GM23338 (cell line): ENCODE results near the gene OPN3. TPM values are rescaled to one million over a fixed set of nuclear protein-coding genes. Genes with fewer than 3 reads are reported as not detected.

Source experiments
- ATAC-seq: fragments of 200-7000 bp; cut with Tn5 transposase; 3 replicates; pipeline ENCODE4 v1.9.1; 2020
- DNase-seq: peaks from one replicate; pipeline ENCODE4 v3.0.0-alpha.2; 2015; ENCODE audit warnings: low spot score
- H2AFZ ChIP-seq: fragments of 200-600 bp; sonication (generic); 2 replicates; pipeline ENCODE4 v1.8.0; 2016; ENCODE audit warnings: antibody characterized with exemption, mild to moderate bottlenecking, moderate library complexity
- H3F3A ChIP-seq: fragments of 200-600 bp; sonication (generic); replicated peaks from 2 replicates; pipeline ENCODE4 v1.8.0; 2017; ENCODE audit warnings: antibody characterized with exemption, mixed run types, low read depth
- H3K27ac ChIP-seq: fragments of 200-600 bp; sonication (generic); 2 replicates; pipeline ENCODE4 v1.6.1; 2016; ENCODE audit warnings: low read depth
- H3K27me3 ChIP-seq: fragments of 200-600 bp; sonication (generic); 2 replicates; pipeline ENCODE4 v1.8.0; 2016; ENCODE audit warnings: mild to moderate bottlenecking, mixed run types, moderate library complexity; ENCODE audit not compliant: insufficient read depth
- H3K36me3 ChIP-seq: fragments of 200-600 bp; sonication (generic); 2 replicates; pipeline ENCODE4 v1.8.0; 2016; ENCODE audit warnings: mild to moderate bottlenecking; ENCODE audit not compliant: insufficient read depth
- H3K4me1 ChIP-seq: fragments of 200-600 bp; sonication (generic); 2 replicates; pipeline ENCODE4 v1.8.0; 2016; ENCODE audit warnings: mild to moderate bottlenecking, moderate library complexity; ENCODE audit not compliant: insufficient read depth
- H3K4me2 ChIP-seq: fragments of 200-600 bp; sonication (generic); 2 replicates; pipeline ENCODE4 v1.7.1; 2017; ENCODE audit warnings: mixed run types
- H3K4me3 ChIP-seq: fragments of 200-600 bp; sonication (generic); 2 replicates; pipeline ENCODE4 v1.6.1; 2016; ENCODE audit warnings: mixed run types
- H3K79me2 ChIP-seq: fragments of 200-600 bp; sonication (generic); replicated peaks from 2 replicates; pipeline ENCODE4 v1.8.0; 2017; ENCODE audit warnings: mild to moderate bottlenecking; ENCODE audit not compliant: insufficient read depth
- H3K9me2 ChIP-seq: fragments of 200-600 bp; sonication (generic); 2 replicates; pipeline ENCODE4 v1.8.0; 2017; ENCODE audit not compliant: insufficient read depth
- H4K20me1 ChIP-seq: fragments of 200-600 bp; sonication (generic); replicated peaks from 2 replicates; pipeline ENCODE4 v1.8.0; 2017; ENCODE audit warnings: mild to moderate bottlenecking; ENCODE audit not compliant: insufficient read depth
- H3K27ac Mint-ChIP-seq: 2 replicates; pipeline ENCODE4 v1.8.0; 2020; ENCODE audit warnings: inconsistent platforms, mild to moderate bottlenecking, moderate library complexity, mixed read lengths
- H3K27me3 Mint-ChIP-seq: 3 replicates; pipeline ENCODE4 v1.8.0; 2022; ENCODE audit warnings: low read depth, mild to moderate bottlenecking, moderate library complexity, mixed read lengths, inconsistent platforms; ENCODE audit not compliant: insufficient read depth, poor library complexity
- H3K36me3 Mint-ChIP-seq: 3 replicates; pipeline ENCODE4 v1.8.0; 2021; ENCODE audit warnings: low read depth, mild to moderate bottlenecking, inconsistent platforms, moderate library complexity, mixed read lengths
- H3K4me1 Mint-ChIP-seq: 3 replicates; pipeline ENCODE4 v1.8.0; 2020; ENCODE audit warnings: mild to moderate bottlenecking, inconsistent platforms, mixed read lengths
- H3K4me3 Mint-ChIP-seq: 3 replicates; pipeline ENCODE4 v1.8.0; 2021; ENCODE audit warnings: moderate library complexity, mild to moderate bottlenecking, inconsistent platforms, mixed read lengths
- H3K9me3 Mint-ChIP-seq: 3 replicates; pipeline ENCODE4 v1.8.0; 2020; ENCODE audit warnings: moderate library complexity, mild to moderate bottlenecking, inconsistent platforms, mixed read lengths
- CREB1 ChIP-seq: fragments of 250-450 bp; sonication (Bioruptor Pico); IDR thresholded peaks from 2 replicates; pipeline ENCODE4 v1.5.0; 2020; ENCODE audit warnings: low read depth, mild to moderate bottlenecking, moderate library complexity
- CTCF ChIP-seq, 2 experiments: fragments of 200-600 bp in 1 of 2; sonication (generic) in 1 of 2; conservative IDR thresholded peaks; 2 replicates each; pipeline versions ENCODE4 v1.5.1 to v1.6.1; 2016 to 2017; ENCODE audit warnings: antibody characterized with exemption in 2 of 2, low read depth in 2 of 2, mild to moderate bottlenecking in 2 of 2, moderate library complexity in 1 of 2
- ETS1 ChIP-seq: IDR thresholded peaks from 2 replicates; pipeline ENCODE4 v1.6.1; 2016; ENCODE audit warnings: antibody characterized with exemption
- EZH2 ChIP-seq: fragments of 200-600 bp; sonication (generic); IDR thresholded peaks from one replicate; pipeline ENCODE4 v1.8.0; 2017; ENCODE audit warnings: antibody characterized with exemption, mild to moderate bottlenecking, low read depth; ENCODE audit not compliant: unreplicated experiment
- EZH2phosphoT487 ChIP-seq: fragments of 200-600 bp; sonication (generic); IDR thresholded peaks from one replicate; pipeline ENCODE4 v1.8.1; 2018; ENCODE audit warnings: antibody characterized with exemption; ENCODE audit not compliant: unreplicated experiment
- NANOG ChIP-seq: IDR thresholded peaks from 2 replicates; pipeline ENCODE4 v1.6.1; 2016; ENCODE audit warnings: antibody characterized with exemption, borderline replicate concordance
- POLR2AphosphoS5 ChIP-seq: IDR thresholded peaks from 2 replicates; pipeline ENCODE4 v1.6.1; 2016; ENCODE audit warnings: antibody characterized with exemption, low read depth
- REST ChIP-seq: IDR thresholded peaks from one replicate; pipeline ENCODE4 v1.6.1; 2018; ENCODE audit warnings: antibody characterized with exemption; ENCODE audit not compliant: unreplicated experiment
- STAT1 ChIP-seq: IDR thresholded peaks from one replicate; pipeline ENCODE4 v1.6.1; 2016; ENCODE audit warnings: antibody characterized with exemption; ENCODE audit not compliant: unreplicated experiment
- ZNF114 ChIP-seq: fragments of 250-450 bp; sonication (Bioruptor Pico); IDR thresholded peaks from 2 replicates; pipeline ENCODE4 v1.5.0; 2020; ENCODE audit warnings: mild to moderate bottlenecking, moderate library complexity
- ZNF331 ChIP-seq: fragments of 250-450 bp; sonication (Bioruptor Pico); IDR thresholded peaks from 2 replicates; pipeline ENCODE4 v1.5.0; 2020; ENCODE audit warnings: low read depth, mild to moderate bottlenecking, moderate library complexity
- ZNF462 ChIP-seq: fragments of 250-450 bp; sonication (Bioruptor Pico); IDR thresholded peaks from 2 replicates; pipeline ENCODE4 v1.5.0; 2020; ENCODE audit warnings: mild to moderate bottlenecking, moderate library complexity
- polyA plus RNA-seq: library from polyadenylated mRNA; unstranded; fragments of >200 nt; fragmentation: Nextera tagmentation; extraction: Ambion mirVana; gene quantifications from 2 replicates; pipeline ENCODE4 v1.2.1, GENCODE V29; 2016
- total RNA-seq: library from RNA; depleted of rRNA; stranded (reverse); fragments of >200 nt; shearing (Covaris generic); gene quantifications from 2 replicates; pipeline ENCODE4 v1.2.3, GENCODE V29; 2014

Gene OPN3
- total and polyA plus RNA-seq, 2 experiments from 2014 or later = 23.7 to 46.8 TPM

DNA sequence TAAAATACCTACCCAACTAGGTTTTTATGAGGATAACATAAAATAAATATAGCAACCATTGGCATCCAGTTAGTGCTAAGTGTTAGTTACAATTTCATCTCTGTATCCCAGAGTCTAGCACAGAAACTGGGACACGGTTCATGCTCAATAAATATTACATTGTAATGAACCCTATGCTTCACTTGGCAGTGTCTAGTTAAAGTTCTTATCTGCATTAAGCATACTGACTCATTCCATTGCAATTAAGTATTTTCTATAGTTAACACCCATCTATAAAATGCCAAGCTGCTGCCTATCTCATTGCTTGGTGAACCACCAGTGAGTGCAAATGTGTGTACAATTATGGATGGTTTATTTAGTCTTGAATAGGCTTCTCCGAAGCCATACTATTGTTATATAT lies 15.2 kb downstream of the OPN3 start:
- peaks cover 14% of the 10 kb centered on the region for H3K4me1 ChIP-seq
- H3K36me3 ChIP-seq = no peaks in the 10 kb centered on the region; the same call in 1 of the 2 replicates
- Mint-ChIP-seq H3K9me3 (no peaks in the 10 kb centered on the region), H3K27me3 (peaks cover 3% of the 10 kb centered on the region), H3K27ac (no peak overlapping the region), H3K4me1 (peaks cover 18% of the 10 kb centered on the region), H3K4me3 (no peak overlapping the region), H3K36me3 (no peaks in the 10 kb centered on the region)
- no peaks in the 10 kb centered on the region for H3K27me3 ChIP-seq
- no peak for ATAC-seq
- H3K4me2 ChIP-seq = no peak overlapping the region
- peaks cover 5% of the 10 kb centered on the region for H3K79me2 ChIP-seq
- TF ChIP-seq REST (no peak), NANOG (no peak), CTCF (conservative IDR thresholded peaks at IDR 0.05; ENCODE audit: low read depth in 2 of 2) (no peak), EZH2phosphoT487 (no peak), CREB1 (no peak), ZNF462 (CRISPR knock-in tag) (no peak), EZH2 (no peak), STAT1 (no peak), ZNF331 (CRISPR knock-in tag) (no peak), ZNF114 (no peak), POLR2AphosphoS5 (no peak), ETS1 (no peak)
- DNase-seq = no peak
- H3K4me3 ChIP-seq = no peak overlapping the region
- peaks cover 11% of the 10 kb centered on the region; the same call in 1 of the 2 replicates for H4K20me1 ChIP-seq
- no peak overlapping the region for H2AFZ ChIP-seq
- no peaks in the 10 kb centered on the region for H3F3A ChIP-seq
- H3K9me2 ChIP-seq = no peaks in the 10 kb centered on the region
- no peak overlapping the region for H3K27ac ChIP-seq
